KMS-11 (cell line): ENCODE measurements around the gene YEATS2.

Experiments used
- H2AFZ ChIP-seq: fragments of 200-600 bp; sonication (generic); 2 replicates; pipeline ENCODE4 v1.6.1; 2016; ENCODE audit warnings: antibody characterized with exemption, mixed run types, low read depth
- H3K27ac ChIP-seq: fragments of 200-600 bp; sonication (generic); 2 replicates; pipeline ENCODE4 v1.6.1; 2016; ENCODE audit warnings: mild to moderate bottlenecking, mixed run types
- H3K27me3 ChIP-seq: fragments of 200-600 bp; sonication (generic); 2 replicates; pipeline ENCODE4 v1.6.1; 2017; ENCODE audit warnings: mild to moderate bottlenecking, low read depth, mixed run types, moderate library complexity; ENCODE audit not compliant: insufficient read depth
- H3K36me3 ChIP-seq: fragments of 200-600 bp; sonication (generic); 2 replicates; pipeline ENCODE4 v1.6.1; 2017; ENCODE audit warnings: mild to moderate bottlenecking, mixed run types; ENCODE audit not compliant: insufficient read depth
- H3K4me1 ChIP-seq: fragments of 200-600 bp; sonication (generic); 2 replicates; pipeline ENCODE4 v1.6.1; 2016; ENCODE audit warnings: mild to moderate bottlenecking, low read depth, mixed run types; ENCODE audit not compliant: poor library complexity, severe bottlenecking
- H3K4me2 ChIP-seq: fragments of 200-600 bp; sonication (generic); 2 replicates; pipeline ENCODE4 v1.7.0; 2016; ENCODE audit warnings: mild to moderate bottlenecking, mixed run types
- H3K4me3 ChIP-seq: fragments of 200-600 bp; sonication (generic); IDR thresholded peaks from 2 replicates; pipeline ENCODE4 v1.6.1; 2017; ENCODE audit warnings: low read depth, low read length, mixed read lengths; ENCODE audit not compliant: insufficient read depth
- H3K79me2 ChIP-seq: fragments of 200-600 bp; sonication (generic); 2 replicates; pipeline ENCODE4 v1.6.1; 2016; ENCODE audit warnings: low read depth, mixed run types; ENCODE audit not compliant: insufficient read depth
- H3K9ac ChIP-seq: fragments of 200-600 bp; sonication (generic); 2 replicates; pipeline ENCODE4 v1.6.1; 2016; ENCODE audit warnings: mild to moderate bottlenecking, mixed run types
- H4K20me1 ChIP-seq: fragments of 200-600 bp; sonication (generic); 2 replicates; pipeline ENCODE4 v1.6.1; 2016; ENCODE audit warnings: mild to moderate bottlenecking, mixed run types; ENCODE audit not compliant: insufficient read depth
- TF ChIP-seq, protein P1 (sequence below): fragments of 200-600 bp; sonication (generic); conservative IDR thresholded peaks from 2 replicates; pipeline ENCODE4 v1.6.1; 2017; ENCODE audit warnings: low read depth, mild to moderate bottlenecking, antibody characterized with exemption, low read length, moderate library complexity, mixed read lengths

The YEATS2 gene

DNA sequence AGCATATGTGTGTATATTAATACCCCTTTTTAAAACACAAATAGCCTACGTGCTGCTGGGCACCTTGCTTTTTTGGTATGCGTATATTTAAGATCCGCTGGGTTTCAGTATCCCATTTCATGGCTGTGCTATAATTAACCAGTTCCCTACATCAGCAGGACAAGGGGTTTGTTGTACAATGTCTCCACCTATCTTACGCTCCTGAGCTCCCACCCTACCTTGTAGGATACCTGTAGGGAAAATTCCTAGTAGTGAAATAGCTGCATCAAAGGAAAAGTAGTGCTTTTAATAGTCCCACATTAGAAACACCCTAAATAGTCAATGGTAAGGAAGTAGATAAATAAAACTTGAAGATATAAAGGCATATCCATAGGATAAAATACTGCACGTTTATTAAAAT lies 126.4 kb downstream of the YEATS2 start:
- no peak overlapping the region for H3K9ac ChIP-seq
- H3K4me3 ChIP-seq = no peak overlapping the region

DNA sequence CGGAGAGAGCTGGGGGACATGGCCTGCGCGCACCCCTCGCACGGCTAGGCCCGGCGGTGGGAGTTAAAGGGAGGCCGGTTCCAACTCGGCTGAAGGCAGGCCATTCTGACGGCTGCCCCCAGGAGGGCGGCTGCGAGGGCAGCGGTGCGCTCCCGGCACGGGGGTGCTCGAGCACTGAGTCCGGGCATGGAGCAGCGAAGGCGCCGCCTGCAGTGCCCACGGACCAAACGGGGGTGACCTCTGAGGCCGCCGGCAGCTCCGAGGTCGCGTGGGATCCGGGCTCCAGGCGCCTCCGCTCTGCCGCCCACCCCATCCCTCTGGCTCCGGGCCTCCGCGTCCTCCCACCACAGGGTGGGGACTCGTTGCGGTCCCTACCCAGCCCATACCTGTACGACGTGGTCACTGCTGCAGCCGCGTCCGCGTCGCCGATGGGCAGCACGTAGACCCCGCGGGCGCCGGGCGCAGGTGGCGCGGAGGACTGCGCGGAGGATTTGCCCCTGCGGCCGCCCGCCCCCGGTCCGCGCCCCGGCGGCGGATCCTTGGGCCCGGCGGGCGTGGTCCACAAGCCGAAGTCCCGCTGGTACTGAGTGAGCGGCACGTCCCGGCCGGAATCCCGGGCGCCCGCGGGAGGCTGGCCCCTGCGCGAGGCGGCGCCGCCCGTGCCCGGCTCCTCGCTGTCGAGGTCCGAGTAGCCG lies 127.3 kb downstream of the YEATS2 start:
- Histone ChIP-seq H3K4me1 (no peaks in the 10 kb centered on the region), H3K4me2 (no peak overlapping the region), H3K79me2 (no peaks in the 10 kb centered on the region), H3K4me3 (no peak overlapping the region), H3K36me3 (no peaks in the 10 kb centered on the region), H3K27ac (no peak overlapping the region), H3K27me3 (no peaks in the 10 kb centered on the region), H3K9ac (no peak overlapping the region), H2AFZ (no peak overlapping the region), H4K20me1 (no peaks in the 10 kb centered on the region)
- TF ChIP-seq, protein P1, sequence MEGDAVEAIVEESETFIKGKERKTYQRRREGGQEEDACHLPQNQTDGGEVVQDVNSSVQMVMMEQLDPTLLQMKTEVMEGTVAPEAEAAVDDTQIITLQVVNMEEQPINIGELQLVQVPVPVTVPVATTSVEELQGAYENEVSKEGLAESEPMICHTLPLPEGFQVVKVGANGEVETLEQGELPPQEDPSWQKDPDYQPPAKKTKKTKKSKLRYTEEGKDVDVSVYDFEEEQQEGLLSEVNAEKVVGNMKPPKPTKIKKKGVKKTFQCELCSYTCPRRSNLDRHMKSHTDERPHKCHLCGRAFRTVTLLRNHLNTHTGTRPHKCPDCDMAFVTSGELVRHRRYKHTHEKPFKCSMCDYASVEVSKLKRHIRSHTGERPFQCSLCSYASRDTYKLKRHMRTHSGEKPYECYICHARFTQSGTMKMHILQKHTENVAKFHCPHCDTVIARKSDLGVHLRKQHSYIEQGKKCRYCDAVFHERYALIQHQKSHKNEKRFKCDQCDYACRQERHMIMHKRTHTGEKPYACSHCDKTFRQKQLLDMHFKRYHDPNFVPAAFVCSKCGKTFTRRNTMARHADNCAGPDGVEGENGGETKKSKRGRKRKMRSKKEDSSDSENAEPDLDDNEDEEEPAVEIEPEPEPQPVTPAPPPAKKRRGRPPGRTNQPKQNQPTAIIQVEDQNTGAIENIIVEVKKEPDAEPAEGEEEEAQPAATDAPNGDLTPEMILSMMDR = no peak

More for the DNA sequence above, 126.4 kb downstream of the YEATS2 start:
- Histone ChIP-seq H3K4me1 (no peaks in the 10 kb centered on the region), H3K27ac (no peak overlapping the region), H3K4me2 (no peak overlapping the region), H3K36me3 (no peaks in the 10 kb centered on the region), H2AFZ (no peak overlapping the region), H3K27me3 (no peaks in the 10 kb centered on the region), H3K79me2 (no peaks in the 10 kb centered on the region), H4K20me1 (no peaks in the 10 kb centered on the region)
- TF ChIP-seq, protein P1 = no peak

DNA sequence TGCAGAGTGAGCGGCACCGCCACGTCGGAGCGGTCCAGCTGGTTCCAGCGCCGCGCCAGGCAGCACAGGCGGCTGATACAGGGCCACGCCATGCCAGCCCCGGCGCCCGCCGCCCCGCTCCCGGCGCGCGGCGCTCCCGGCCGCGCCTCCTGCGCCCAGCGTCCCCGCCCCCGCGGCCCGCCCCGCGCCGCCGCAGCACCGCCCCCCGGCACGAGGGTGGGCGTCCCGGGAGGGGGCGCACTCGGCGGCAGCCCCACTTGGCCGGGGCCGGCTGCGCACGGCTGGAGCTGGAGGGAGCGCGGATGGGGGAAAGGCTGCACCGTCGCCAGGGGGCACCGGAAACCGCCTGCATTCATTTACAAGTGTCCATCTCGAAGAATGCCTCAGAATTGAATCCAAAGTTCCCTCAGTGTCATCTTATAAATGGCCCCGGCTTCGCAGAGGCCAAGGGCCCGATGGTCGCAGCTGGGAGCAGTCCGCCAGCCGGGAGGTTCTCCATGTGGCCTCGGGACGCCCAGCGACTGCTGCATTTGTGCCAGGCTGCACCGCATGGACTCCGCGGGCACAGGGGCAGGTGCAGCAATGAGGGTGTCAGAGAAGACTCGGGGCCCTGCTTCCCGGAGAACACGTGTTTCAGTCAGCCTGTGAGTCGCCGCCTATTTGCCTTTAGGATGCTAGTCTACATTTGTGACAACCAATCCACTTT lies 128.0 kb downstream of the YEATS2 start, which contains the start of gene MAP6D1:
TSS of gene MAP6D1 (minus strand) at position 122 of the 706 bp plus-strand sequence. CDS start at position 92, 30 bp downstream.
- no peaks in the 10 kb centered on the region for H3K4me1 ChIP-seq
- H3K79me2 ChIP-seq = no peaks in the 10 kb centered on the region
- H4K20me1 ChIP-seq = no peaks in the 10 kb centered on the region
- H3K27me3 ChIP-seq = no peaks in the 10 kb centered on the region
- H3K4me2 ChIP-seq = no peak within 1 kb of the TSS
- H3K4me3 ChIP-seq = no peak within 1 kb of the TSS
- no peak within 1 kb of the TSS for H2AFZ ChIP-seq
- TF ChIP-seq, protein P1 = no peak
- no peak within 1 kb of the TSS for H3K9ac ChIP-seq
- H3K27ac ChIP-seq = no peak within 1 kb of the TSS
- H3K36me3 ChIP-seq = no peaks in the 10 kb centered on the region

DNA sequence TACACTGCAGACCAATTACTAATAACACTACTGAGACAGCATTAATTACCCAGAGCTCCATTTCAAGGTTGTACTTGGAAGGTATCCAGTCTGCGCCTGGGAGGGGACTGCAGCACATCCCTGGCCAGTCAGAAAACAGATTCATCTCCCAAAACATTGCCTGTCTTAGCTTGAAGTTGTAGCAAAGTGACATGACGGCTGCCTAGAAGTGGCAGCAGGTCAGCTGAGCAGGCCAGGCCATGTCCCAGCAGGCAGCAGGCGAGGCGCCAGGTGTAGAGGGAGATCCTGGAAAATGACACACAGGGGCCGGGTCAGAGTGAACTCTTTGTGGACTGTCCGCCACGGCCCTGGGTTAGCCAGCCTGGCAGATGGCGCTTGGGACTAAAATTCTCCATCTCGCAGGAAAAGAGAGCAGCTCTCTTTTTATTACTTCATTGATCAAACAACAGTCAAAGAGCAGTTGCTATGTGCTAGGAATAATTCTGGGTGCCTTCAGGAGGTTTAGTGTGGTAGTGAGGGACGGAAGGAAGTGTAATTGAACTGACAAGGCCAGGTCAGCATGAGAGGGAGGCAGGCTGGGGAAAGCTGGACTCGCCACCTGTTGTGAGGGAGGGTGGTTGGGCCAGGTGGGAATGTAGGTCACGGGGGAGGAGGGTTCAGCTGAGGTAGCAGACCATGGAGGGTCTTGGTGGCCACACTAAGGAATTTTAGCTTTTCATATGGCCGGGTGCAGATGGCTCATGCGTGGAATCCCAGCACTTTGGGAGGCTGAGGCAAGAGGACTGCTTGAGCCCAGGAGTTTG lies 129.1 kb downstream of the YEATS2 start:
- H3K4me2 ChIP-seq = no peak overlapping the region
- H3K36me3 ChIP-seq = no peaks in the 10 kb centered on the region
- no peak overlapping the region for H2AFZ ChIP-seq
- H4K20me1 ChIP-seq = no peaks in the 10 kb centered on the region
- no peaks in the 10 kb centered on the region for H3K27me3 ChIP-seq
- no peak overlapping the region for H3K4me3 ChIP-seq
- H3K9ac ChIP-seq = no peak overlapping the region
- TF ChIP-seq, protein P1 = no peak
- H3K79me2 ChIP-seq = no peaks in the 10 kb centered on the region
- H3K4me1 ChIP-seq = no peaks in the 10 kb centered on the region
- no peak overlapping the region for H3K27ac ChIP-seq
